ENCODE measurements around the gene SLC25A12. TPM values are rescaled to one million over a fixed set of nuclear protein-coding genes. Genes with fewer than 3 reads are reported as not detected.

The SLC25A12 gene
- total and polyA plus RNA-seq, 9 donors, result 15.6 to 34.1 (median 21.6) TPM

DNA sequence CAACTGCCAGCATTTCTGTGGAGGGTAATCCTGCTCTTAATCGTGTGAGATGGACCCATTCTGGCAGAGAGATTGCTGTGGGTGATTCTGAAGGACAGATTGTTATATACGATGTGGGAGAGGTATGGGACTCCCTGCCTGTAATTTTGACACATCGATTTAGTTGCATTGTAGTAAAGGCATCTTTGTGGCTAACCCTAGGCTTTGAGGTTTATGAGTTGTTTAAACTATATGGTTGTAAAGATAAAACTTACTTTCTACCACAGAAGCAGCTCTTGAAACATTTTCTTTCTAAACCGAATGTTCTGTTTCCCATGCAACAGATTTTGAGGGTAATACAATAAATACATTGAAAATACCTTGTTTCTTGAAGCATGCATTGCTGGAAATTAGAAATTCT is 148.2 kb downstream of the SLC25A12 start:
- H3K36me3 ChIP-seq, result no peaks in the 10 kb centered on the region
- TF ChIP-seq CTCF (IDR thresholded peaks at IDR 0.05) (no peak), POLR2A (IDR thresholded peaks at IDR 0.05) (no peak), EP300 (IDR thresholded peaks at IDR 0.05) (no peak)
- 87 to 92% (median 87%) methylated on average over 4 of the region's 4 CpGs for WGBS, 3 donors

GRCh38 chr2:171745141-171745540 is 148.9 kb downstream of the SLC25A12 start:
- Histone ChIP-seq H3K4me1 (ENCODE audit: insufficient read depth) (no peaks in the 10 kb centered on the region), H3K27me3 (no peaks in the 10 kb centered on the region), H3K27ac (no peak overlapping the region), H3K9me3 (no peaks in the 10 kb centered on the region), H3K4me3 (no peak overlapping the region), H3K36me3 (no peaks in the 10 kb centered on the region)
- intact Hi-C loops (cut with DNase I), result no loop called here
- TF ChIP-seq POLR2A (IDR thresholded peaks at IDR 0.05) (no peak), CTCF (IDR thresholded peaks at IDR 0.05) (no peak), EP300 (IDR thresholded peaks at IDR 0.05) (no peak)
- no peak for DNase-seq
- WGBS, 3 donors, result 76 to 84% (median 77%) methylated on average over 1 of the region's 1 CpG

More for the DNA sequence above, 148.2 kb downstream of the SLC25A12 start:
- no peaks in the 10 kb centered on the region for H3K9me3 ChIP-seq
- DNase-seq, result no peak
- no peaks in the 10 kb centered on the region for H3K4me1 ChIP-seq (ENCODE audit: insufficient read depth)
- intact Hi-C loops (cut with DNase I), result no loop called here
- no peaks in the 10 kb centered on the region for H3K27me3 ChIP-seq
- no peak overlapping the region for H3K27ac ChIP-seq
- no peak overlapping the region for H3K4me3 ChIP-seq

DNA sequence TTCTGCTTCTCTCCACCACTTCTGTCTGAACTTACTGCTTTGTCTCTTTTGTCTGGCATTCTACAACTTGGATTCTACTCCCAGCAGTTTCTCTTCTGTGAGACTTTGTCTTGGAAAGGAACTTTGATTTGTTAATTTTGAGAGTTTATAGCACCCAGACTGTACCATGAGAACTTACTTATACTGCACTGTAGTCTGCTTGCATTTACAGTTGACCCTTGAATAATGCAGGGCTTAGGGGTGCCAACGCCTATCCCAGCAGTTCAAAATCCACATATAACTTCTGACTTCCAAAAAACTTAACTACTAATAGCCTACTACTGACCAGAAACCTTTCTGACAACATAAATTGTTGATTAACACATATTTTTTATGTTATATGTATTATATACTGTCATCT is 151.3 kb downstream of the SLC25A12 start:
- no peak overlapping the region for H3K4me3 ChIP-seq
- TF ChIP-seq CTCF (IDR thresholded peaks at IDR 0.05), result no peak
- TF ChIP-seq EP300 (IDR thresholded peaks at IDR 0.05), result no peak
- TF ChIP-seq POLR2A (IDR thresholded peaks at IDR 0.05), result no peak
- H3K9me3 ChIP-seq, result no peaks in the 10 kb centered on the region
- no peak for DNase-seq
- intact Hi-C loops (cut with DNase I), result no loop called here
- WGBS, 3 donors, result 86 to 97% (median 89%) methylated on average over 1 of the region's 1 CpG
- H3K36me3 ChIP-seq, result no peaks in the 10 kb centered on the region
- H3K4me1 ChIP-seq (ENCODE audit: insufficient read depth), result no peaks in the 10 kb centered on the region
- no peaks in the 10 kb centered on the region for H3K27me3 ChIP-seq
- no peak overlapping the region for H3K27ac ChIP-seq

DNA sequence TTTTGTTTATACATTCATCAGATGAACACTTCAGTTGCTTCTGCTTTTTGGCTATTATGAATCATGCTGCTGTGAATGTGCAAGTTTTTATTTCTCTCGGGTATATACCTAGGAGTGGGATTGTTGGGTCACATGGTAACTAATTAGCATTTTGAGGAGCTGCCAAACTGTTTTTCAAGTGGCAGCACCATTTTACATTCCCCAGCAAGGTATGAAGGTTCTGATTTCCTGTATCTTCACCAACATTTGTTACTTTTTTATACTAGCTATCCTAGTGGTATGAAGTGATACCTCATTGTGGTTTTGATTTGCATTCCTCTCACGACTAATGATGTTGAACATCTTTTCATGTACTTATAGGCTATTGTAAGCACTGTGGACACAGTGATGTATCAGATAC is 152.9 kb downstream of the SLC25A12 start:
- H3K9me3 ChIP-seq, result no peaks in the 10 kb centered on the region
- H3K27me3 ChIP-seq, result no peaks in the 10 kb centered on the region
- no peak overlapping the region for H3K27ac ChIP-seq
- no peak overlapping the region for H3K4me3 ChIP-seq
- WGBS, 3 donors, result 55 to 66% (median 58%) methylated on average over 2 of the region's 2 CpGs
- no peaks in the 10 kb centered on the region for H3K4me1 ChIP-seq (ENCODE audit: insufficient read depth)
- DNase-seq, result no peak
- no peaks in the 10 kb centered on the region for H3K36me3 ChIP-seq
- intact Hi-C loops (cut with DNase I), result no loop called here
- no peak for TF ChIP-seq CTCF (IDR thresholded peaks at IDR 0.05)
- TF ChIP-seq POLR2A (IDR thresholded peaks at IDR 0.05), result no peak
- no peak for TF ChIP-seq EP300 (IDR thresholded peaks at IDR 0.05)

Data from ovary (tissue), 9 donors.